Gastrocnemius medialis (tissue), 4 donors: Measurements from ENCODE around the gene CACNA1C.

ENCODE experiments used
- POLR2A ChIP-seq, 2 donors: fragments of 450-650 bp; IDR thresholded peaks; one replicate each; pipeline ENCODE4 v1.6.1; 2017; ENCODE audit warnings: antibody characterized with exemption in 2 of 2, mild to moderate bottlenecking in 2 of 2, moderate library complexity in 2 of 2
- TF ChIP-seq, protein P1 (sequence below), 5 experiments: fragments of 450-650 bp in 3 of 5; fragments of 200-600 bp in 2 of 5; sonication (generic) in 2 of 5; IDR thresholded peaks in 4 of 5; conservative IDR thresholded peaks in 1 of 5; 1 replicate in 4 of 5; 2 replicates in 1 of 5; pipeline ENCODE4 v1.5.1; 2016 to 2019; ENCODE audit warnings: antibody characterized with exemption in 5 of 5, mild to moderate bottlenecking in 3 of 5, moderate library complexity in 3 of 5

DNA sequence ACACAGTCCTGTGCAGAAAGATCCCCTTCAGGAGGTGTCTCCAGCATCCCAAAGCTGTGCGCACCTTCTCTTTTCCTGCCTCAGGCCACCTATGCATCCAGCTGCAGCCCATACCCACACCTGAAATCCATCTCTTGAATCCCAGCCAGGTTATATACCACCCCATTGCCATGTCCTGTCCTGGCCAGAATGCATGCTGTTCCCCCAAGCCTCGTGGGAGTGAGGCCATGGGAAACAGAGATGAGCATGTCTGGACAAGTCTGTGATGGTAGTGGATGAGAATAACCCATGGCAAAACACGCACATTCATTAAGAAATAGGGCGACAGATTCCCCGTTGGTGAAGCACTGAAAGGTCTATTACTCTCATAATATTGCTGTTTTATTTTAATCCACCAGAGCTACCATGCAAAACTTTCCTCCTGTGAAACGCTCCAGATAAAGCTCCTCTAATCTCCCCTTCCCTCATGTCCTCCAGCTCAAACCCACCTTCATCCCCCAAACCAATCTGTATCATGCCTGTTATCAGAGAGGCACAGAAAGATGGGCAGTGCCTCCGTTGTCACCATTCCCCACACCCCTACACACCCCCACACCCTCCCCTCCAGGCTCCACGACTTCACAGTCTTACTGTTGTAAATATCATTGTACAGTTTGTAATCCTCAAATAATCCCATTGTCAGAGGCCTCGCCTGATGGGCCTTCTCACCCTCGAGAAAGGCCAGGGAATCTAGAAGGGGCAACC is 644.4 kb downstream of the CACNA1C start:
- TF ChIP-seq, protein P1, sequence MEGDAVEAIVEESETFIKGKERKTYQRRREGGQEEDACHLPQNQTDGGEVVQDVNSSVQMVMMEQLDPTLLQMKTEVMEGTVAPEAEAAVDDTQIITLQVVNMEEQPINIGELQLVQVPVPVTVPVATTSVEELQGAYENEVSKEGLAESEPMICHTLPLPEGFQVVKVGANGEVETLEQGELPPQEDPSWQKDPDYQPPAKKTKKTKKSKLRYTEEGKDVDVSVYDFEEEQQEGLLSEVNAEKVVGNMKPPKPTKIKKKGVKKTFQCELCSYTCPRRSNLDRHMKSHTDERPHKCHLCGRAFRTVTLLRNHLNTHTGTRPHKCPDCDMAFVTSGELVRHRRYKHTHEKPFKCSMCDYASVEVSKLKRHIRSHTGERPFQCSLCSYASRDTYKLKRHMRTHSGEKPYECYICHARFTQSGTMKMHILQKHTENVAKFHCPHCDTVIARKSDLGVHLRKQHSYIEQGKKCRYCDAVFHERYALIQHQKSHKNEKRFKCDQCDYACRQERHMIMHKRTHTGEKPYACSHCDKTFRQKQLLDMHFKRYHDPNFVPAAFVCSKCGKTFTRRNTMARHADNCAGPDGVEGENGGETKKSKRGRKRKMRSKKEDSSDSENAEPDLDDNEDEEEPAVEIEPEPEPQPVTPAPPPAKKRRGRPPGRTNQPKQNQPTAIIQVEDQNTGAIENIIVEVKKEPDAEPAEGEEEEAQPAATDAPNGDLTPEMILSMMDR (IDR thresholded peaks at IDR 0.05 in 4 of 5, conservative IDR thresholded peaks at IDR 0.05 in 1 of 5) = no peak
- TF ChIP-seq POLR2A (IDR thresholded peaks at IDR 0.05) = no peak
